Measurements from ENCODE around the gene SMOC2. TPM values are rescaled to one million over a fixed set of nuclear protein-coding genes. Genes with fewer than 3 reads are reported as not detected.

SMOC2 gene
- total and polyA plus RNA-seq, 2 of the 13 experiments (the other 11 are each of a cell fraction or from before 2014, with no cell fraction given) = not detected

- no peak for TF ChIP-seq MYPOP (CRISPR knock-in tag; IDR thresholded peaks at IDR 0.05)
- TF ChIP-seq ZNF275 (CRISPR knock-in tag; IDR thresholded peaks at IDR 0.05; ENCODE audit: borderline replicate concordance) = no peak
- no peak for TF ChIP-seq POLR2G (IDR thresholded peaks at IDR 0.05; ENCODE audit: low read depth, low read length)
- no peak for TF ChIP-seq THYN1 (CRISPR knock-in tag; IDR thresholded peaks at IDR 0.05; ENCODE audit: borderline replicate concordance, low read depth)
- TF ChIP-seq SETDB1 (CRISPR knock-in tag; IDR thresholded peaks at IDR 0.05; ENCODE audit: borderline replicate concordance) = no peak
Measured at GRCh38 chr6:168660400-168660945, 219.5 kb downstream of the SMOC2 start (continued).

GRCh38 chr6:168662301-168662936, 221.4 kb downstream of the SMOC2 start:
- H3K27ac ChIP-seq (ENCODE audit: extremely low read length, insufficient read depth, low read length) = no peak overlapping the region
- H2AFZ ChIP-seq (ENCODE audit: low read length) = no peak overlapping the region
- H3K9ac ChIP-seq (ENCODE audit: insufficient read depth, low read depth, low read length) = no peak overlapping the region
- peaks cover 8 to 35% of the 10 kb centered on the region in 2 experiments for H3K27me3 ChIP-seq (ENCODE audit: control insufficient read depth in 1 of 2, insufficient read depth in 2 of 2, low read length in 2 of 2)
- peaks cover 9% of the 10 kb centered on the region for H3K9me3 ChIP-seq (ENCODE audit: low read length)
- H3K36me3 ChIP-seq (replicated peaks in 1 of 2; ENCODE audit: control insufficient read depth in 1 of 2, insufficient read depth in 2 of 2, low read length in 2 of 2) = no peaks in the 10 kb centered on the region
- H4K20me1 ChIP-seq (ENCODE audit: insufficient read depth, low read length) = no peaks in the 10 kb centered on the region
- WGBS (ENCODE audit: low lambda C conversion rate) = 15% methylated on average over 17 of the region's 17 CpGs
- H3K4me1 ChIP-seq (ENCODE audit: insufficient read depth, low read length) = no peaks in the 10 kb centered on the region
- DNase-seq (ENCODE audit: low spot score) (no peak), FAIRE-seq (no peak), ATAC-seq (no peak)
- ChIA-PET CTCF (ENCODE audit: low intra/inter-chr PET ratio, low total read pairs) (no interaction called here), POLR2A (no interaction called here)
- BruUV-seq (replicated peaks) = no TSS peak
- no peaks in the 10 kb centered on the region for H3K79me2 ChIP-seq (ENCODE audit: insufficient read depth, low read length)
- intact Hi-C loops (cut with micrococcal nuclease; ENCODE audit: unreplicated experiment) (no loop called here), in situ Hi-C loops (cut with HindIII; ENCODE audit: extremely low pct_ligation_motif_present, low pct_unique_long_range_greater_than_20kb) (no loop called here)
- no peak overlapping the region for H3K4me3 ChIP-seq (replicated peaks in 1 of 3; ENCODE audit: insufficient read depth in 1 of 3, low read depth in 2 of 3, low read length in 3 of 3)
- H3K4me2 ChIP-seq (ENCODE audit: low read depth, low read length) = no peak overlapping the region
- TF ChIP-seq LCORL (IDR thresholded peaks at IDR 0.05) = no peak
- no peak for TF ChIP-seq LCORL (CRISPR knock-in tag; IDR thresholded peaks at IDR 0.05)
- TF ChIP-seq ZNF34 (CRISPR knock-in tag; IDR thresholded peaks at IDR 0.05; ENCODE audit: borderline replicate concordance) = no peak
- TF ChIP-seq MXD4 (CRISPR knock-in tag; IDR thresholded peaks at IDR 0.05) = no peak
- no peak for TF ChIP-seq ZNF784 (CRISPR knock-in tag; IDR thresholded peaks at IDR 0.05; ENCODE audit: borderline replicate concordance)
- no peak for TF ChIP-seq LBX2 (CRISPR knock-in tag; IDR thresholded peaks at IDR 0.05; ENCODE audit: borderline replicate concordance)
- TF ChIP-seq ZBTB8A (CRISPR knock-in tag; IDR thresholded peaks at IDR 0.05; ENCODE audit: borderline replicate concordance, low read depth) = no peak
- TF ChIP-seq THAP8 (CRISPR knock-in tag; IDR thresholded peaks at IDR 0.05; ENCODE audit: borderline replicate concordance) = no peak
- TF ChIP-seq ATF6 (CRISPR knock-in tag; conservative IDR thresholded peaks at IDR 0.05) = no peak
- no peak for TF ChIP-seq ZNF782 (CRISPR knock-in tag; IDR thresholded peaks at IDR 0.05; ENCODE audit: borderline replicate concordance)
- TF ChIP-seq RFXAP (CRISPR knock-in tag; IDR thresholded peaks at IDR 0.05; ENCODE audit: borderline replicate concordance) = no peak

All from HepG2 (cell line).